Kidney (tissue), 14 donors: ENCODE results near the gene SGF29. TPM values are rescaled to one million over a fixed set of nuclear protein-coding genes. Genes with fewer than 3 reads are reported as not detected.
A peak's percentile ranks its signal among the peaks of the same experiment; 100 is the strongest.

Source experiments
- DNase-seq, 5 donors: peaks; one replicate each; pipeline ENCODE4 v3.0.0-alpha.2; 2013 to 2020
- FAIRE-seq: peaks from 2 replicates; lab custom pipeline; 2012; peaks lifted over from hg19 to GRCh38; lab: Jason Lieb, UNC
- H3K27ac ChIP-seq, 2 donors: one replicate each; pipeline ENCODE4 v1.7.0; 2013; ENCODE audit warnings: low read depth in 2 of 2, low read length in 2 of 2, inconsistent platforms in 1 of 2
- H3K27me3 ChIP-seq: one replicate; pipeline ENCODE4 v1.7.1; 2013; ENCODE audit warnings: low read length, inconsistent platforms; ENCODE audit not compliant: control insufficient read depth, insufficient read depth
- H3K36me3 ChIP-seq, 3 donors: one replicate each; pipeline versions ENCODE4 v1.7.0 to v1.7.1; 2013; ENCODE audit warnings: low read length in 3 of 3, control low read depth in 1 of 3, inconsistent platforms in 1 of 3; ENCODE audit not compliant: insufficient read depth in 3 of 3, control insufficient read depth in 2 of 3
- H3K4me1 ChIP-seq, 3 donors: one replicate each; pipeline versions ENCODE4 v1.7.0 to v1.7.1; 2013; ENCODE audit warnings: low read length in 3 of 3, inconsistent platforms in 1 of 3, low read depth in 1 of 3; ENCODE audit not compliant: control insufficient read depth in 2 of 3, insufficient read depth in 2 of 3
- H3K4me3 ChIP-seq, 3 donors: one replicate each; pipeline versions ENCODE4 v1.7.0 to v1.8.1; 2013; ENCODE audit warnings: low read length in 3 of 3, control low read depth in 1 of 3, inconsistent platforms in 1 of 3
- H3K9ac ChIP-seq, 3 donors: one replicate each; pipeline versions ENCODE4 v1.7.0 to v1.7.1; 2013; ENCODE audit warnings: low read length in 3 of 3, control low read depth in 1 of 3, inconsistent platforms in 1 of 3
- H3K9me3 ChIP-seq, 3 donors: one replicate each; pipeline versions ENCODE4 v1.7.0 to v1.7.1; 2013; ENCODE audit warnings: low read length in 3 of 3, control low read depth in 1 of 3, inconsistent platforms in 1 of 3; ENCODE audit not compliant: control insufficient read depth in 2 of 3, insufficient read depth in 1 of 3
- intact Hi-C: fragments of 100-400 bp; cut with DNase I; formaldehyde crosslinking; loops from one replicate; pipeline ENCODE4 v1.11.1; 2022
- polyA plus RNA-seq: library from polyadenylated mRNA; stranded (reverse); fragments of 350-450 nt; fragmentation: Illumina TruSeq; extraction: RNeasy Lipid Tissue Mini Kit (QIAGEN cat#74804); gene quantifications from one replicate; pipeline ENCODE4 v1.2.3, GENCODE V29; 2014; ENCODE audit warnings: low read depth, low replicate concordance; ENCODE audit not compliant: insufficient read depth
- total RNA-seq: library from RNA; stranded (reverse); fragmentation: NEBNext Ultra II Directional; extraction: Animal tissue kit (Norgen Biotek cat#: 25700); gene quantifications from one replicate; pipeline ENCODE4 v1.2.1, GENCODE V29; 2021
- TF ChIP-seq, protein P1 (sequence below): IDR thresholded peaks from 3 replicates; pipeline ENCODE4 v1.5.1; 2012; ENCODE audit warnings: mild to moderate bottlenecking, moderate library complexity, borderline replicate concordance; ENCODE audit not compliant: insufficient read depth; ENCODE audit errors: extremely low read depth
- donor health status: control.
- donor health status: control.
- donor health status: control.
- donor health status: control.
- donor health status: control.
- donor health status: DM: yes; HTN: yes; CAD: no.
- donor health status: Normal renal cell carcinoma (clear cell type).

The SGF29 gene
- total and polyA plus RNA-seq, 2 donors from 2014 or later: 20.6 to 28.5 TPM

DNA sequence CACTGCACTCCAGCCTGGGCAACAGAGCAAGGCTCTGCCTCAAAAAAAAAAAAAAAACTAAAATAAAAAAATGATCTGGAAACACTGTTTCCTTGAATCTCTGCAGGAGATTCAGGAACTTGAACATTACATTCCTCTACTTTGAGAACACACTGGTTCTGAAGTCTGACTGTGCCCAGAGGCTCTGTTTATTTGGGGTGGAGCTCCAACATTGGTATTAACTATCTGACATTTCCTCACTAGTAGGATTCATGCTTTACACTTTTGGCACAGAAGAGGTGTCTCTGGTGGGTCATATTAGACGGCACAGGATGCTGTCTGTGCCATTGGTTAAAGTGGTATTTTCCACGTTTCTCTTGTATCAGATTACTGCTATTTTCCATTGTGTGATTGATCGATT, 32.7 kb downstream of the SGF29 start:
- Histone ChIP-seq H3K27me3 (no peaks in the 10 kb centered on the region), H3K4me3 (no peak overlapping the region), H3K27ac (no peak overlapping the region), H3K36me3 (peaks cover 2 to 22% (median 19%) of the 10 kb centered on the region in 3 donors), H3K4me1 (no peaks in the 10 kb centered on the region), H3K9ac (no peak overlapping the region), H3K9me3 (no peaks in the 10 kb centered on the region)
- intact Hi-C loops: no loop called here
- TF ChIP-seq, protein P1, sequence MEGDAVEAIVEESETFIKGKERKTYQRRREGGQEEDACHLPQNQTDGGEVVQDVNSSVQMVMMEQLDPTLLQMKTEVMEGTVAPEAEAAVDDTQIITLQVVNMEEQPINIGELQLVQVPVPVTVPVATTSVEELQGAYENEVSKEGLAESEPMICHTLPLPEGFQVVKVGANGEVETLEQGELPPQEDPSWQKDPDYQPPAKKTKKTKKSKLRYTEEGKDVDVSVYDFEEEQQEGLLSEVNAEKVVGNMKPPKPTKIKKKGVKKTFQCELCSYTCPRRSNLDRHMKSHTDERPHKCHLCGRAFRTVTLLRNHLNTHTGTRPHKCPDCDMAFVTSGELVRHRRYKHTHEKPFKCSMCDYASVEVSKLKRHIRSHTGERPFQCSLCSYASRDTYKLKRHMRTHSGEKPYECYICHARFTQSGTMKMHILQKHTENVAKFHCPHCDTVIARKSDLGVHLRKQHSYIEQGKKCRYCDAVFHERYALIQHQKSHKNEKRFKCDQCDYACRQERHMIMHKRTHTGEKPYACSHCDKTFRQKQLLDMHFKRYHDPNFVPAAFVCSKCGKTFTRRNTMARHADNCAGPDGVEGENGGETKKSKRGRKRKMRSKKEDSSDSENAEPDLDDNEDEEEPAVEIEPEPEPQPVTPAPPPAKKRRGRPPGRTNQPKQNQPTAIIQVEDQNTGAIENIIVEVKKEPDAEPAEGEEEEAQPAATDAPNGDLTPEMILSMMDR: no peak
- FAIRE-seq (no peak), DNase-seq (no peak)

DNA sequence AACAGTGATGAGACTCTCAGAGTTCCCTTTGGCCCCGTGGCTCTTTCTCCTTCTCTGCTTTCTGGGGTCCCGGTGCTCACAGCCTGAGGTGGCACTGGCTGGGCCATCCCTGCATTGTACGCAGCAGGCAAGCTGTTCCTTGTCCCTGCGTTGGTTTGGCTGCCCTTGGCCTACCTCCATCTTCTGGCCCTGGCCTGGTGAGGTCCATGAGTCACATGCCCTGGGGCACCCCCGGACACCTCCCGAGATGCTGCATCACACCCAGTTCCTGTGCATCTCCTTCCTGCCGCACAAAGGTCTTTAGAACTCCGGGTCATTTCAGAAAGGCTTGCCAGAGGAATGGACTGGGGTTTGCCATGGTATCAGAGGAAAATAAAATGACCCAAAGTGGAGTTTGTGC, 33.7 kb downstream of the SGF29 start:
- TF ChIP-seq, protein P1: no peak
- Histone ChIP-seq H3K27ac (no peak overlapping the region), H3K9me3 (no peaks in the 10 kb centered on the region), H3K9ac (no peak overlapping the region), H3K27me3 (no peaks in the 10 kb centered on the region), H3K36me3 (peaks cover 0 to 22% (median 17%) of the 10 kb centered on the region in 3 donors), H3K4me3 (no peak overlapping the region), H3K4me1 (no peaks in the 10 kb centered on the region)
- intact Hi-C loops: no loop called here
- FAIRE-seq (no peak), DNase-seq (peak in 1 of 5 donors; percentile 66)

DNA sequence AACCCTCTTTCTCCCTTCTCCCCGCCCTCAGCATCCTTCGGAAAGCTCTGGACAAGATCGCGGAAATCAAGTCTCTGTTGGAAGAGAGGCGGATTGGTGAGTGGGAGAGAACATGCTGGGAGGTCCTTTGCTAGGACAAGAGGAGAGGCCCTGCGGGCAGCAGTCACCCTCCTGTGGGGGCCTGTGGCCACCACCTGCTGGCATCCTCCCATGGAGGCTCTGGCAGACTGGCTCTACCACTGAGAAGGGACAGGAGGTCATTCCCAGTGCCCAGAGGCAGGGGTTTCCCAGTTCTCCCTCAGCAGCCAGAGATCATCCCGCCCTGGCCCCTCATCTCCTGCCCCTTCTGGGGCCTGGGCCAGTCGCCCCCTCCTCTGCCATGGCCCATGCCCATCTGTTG, 35.3 kb downstream of the SGF29 start:
- Histone ChIP-seq H3K27ac (no peak overlapping the region), H3K9ac (no peak overlapping the region), H3K9me3 (no peaks in the 10 kb centered on the region), H3K27me3 (no peaks in the 10 kb centered on the region), H3K4me1 (no peaks in the 10 kb centered on the region), H3K36me3 (peaks cover 0 to 18% (median 16%) of the 10 kb centered on the region in 3 donors), H3K4me3 (no peak overlapping the region)
- intact Hi-C loops: no loop called here
- TF ChIP-seq, protein P1: no peak
- DNase-seq: peak in 1 of 5 donors; percentile 45
- no peak for FAIRE-seq

DNA sequence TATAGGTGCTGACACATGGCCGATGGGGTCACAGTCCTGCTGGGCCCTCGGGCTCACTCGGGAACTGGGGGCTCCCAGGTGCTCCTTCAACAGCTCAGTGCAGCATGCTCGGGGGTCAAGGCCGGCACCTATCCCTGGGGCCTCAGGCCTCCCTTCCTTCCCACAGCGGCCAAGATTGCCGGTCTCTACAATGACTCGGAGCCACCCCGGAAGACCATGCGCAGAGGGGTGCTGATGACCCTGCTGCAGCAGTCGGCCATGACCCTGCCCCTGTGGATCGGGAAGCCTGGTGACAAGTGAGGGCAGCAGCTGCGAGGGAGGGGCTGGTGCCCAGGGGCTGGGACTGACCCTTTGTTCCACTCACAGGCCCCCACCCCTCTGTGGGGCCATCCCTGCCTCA, 36.2 kb downstream of the SGF29 start:
- H3K4me1 ChIP-seq: no peaks in the 10 kb centered on the region
- H3K36me3 ChIP-seq: peaks cover 0 to 18% (median 16%) of the 10 kb centered on the region in 3 donors
- H3K4me3 ChIP-seq: no peak overlapping the region
- intact Hi-C loops: no loop called here
- H3K9me3 ChIP-seq: no peaks in the 10 kb centered on the region
- DNase-seq: peak in 1 of 5 donors; percentile 69
- FAIRE-seq: no peak
- no peak overlapping the region for H3K27ac ChIP-seq
- TF ChIP-seq, protein P1: no peak
- H3K9ac ChIP-seq: no peak overlapping the region
- H3K27me3 ChIP-seq: no peaks in the 10 kb centered on the region
